Stimulated activated effector memory CD8-positive, alpha-beta T cell treated with anti-CD3 and anti-CD28 coated beads, Interleukin-12 subunit alpha, Interleukin-12 subunit beta, amount 100 ng/mL, for 72 hours (primary cell): Measurements from ENCODE around the gene CLIC1.

Experiments used
- ATAC-seq: fragments of 150-1000 bp; cut with Tn5 transposase; 2 replicates; pipeline ENCODE4 v1.10.0; 2021
- DNase-seq, 2 donors: peaks; one replicate each; pipeline ENCODE4 v3.0.0; 2021 to 2022; ENCODE audit warnings: low spot score in 2 of 2
- H3K27ac Mint-ChIP-seq: one replicate; pipeline ENCODE4 v1.8.0; 2022; ENCODE audit warnings: mild to moderate bottlenecking, mixed read lengths
- H3K36me3 Mint-ChIP-seq: one replicate; pipeline ENCODE4 v1.8.0; 2022; ENCODE audit warnings: mild to moderate bottlenecking, mixed read lengths
- H3K4me1 Mint-ChIP-seq: one replicate; pipeline ENCODE4 v1.8.0; 2022; ENCODE audit warnings: mixed read lengths
- H3K4me3 Mint-ChIP-seq: one replicate; pipeline ENCODE4 v1.8.0; 2022; ENCODE audit warnings: mild to moderate bottlenecking, mixed read lengths
- H3K9me3 Mint-ChIP-seq: one replicate; pipeline ENCODE4 v1.8.0; 2022; ENCODE audit warnings: mixed read lengths

CLIC1 gene

DNA sequence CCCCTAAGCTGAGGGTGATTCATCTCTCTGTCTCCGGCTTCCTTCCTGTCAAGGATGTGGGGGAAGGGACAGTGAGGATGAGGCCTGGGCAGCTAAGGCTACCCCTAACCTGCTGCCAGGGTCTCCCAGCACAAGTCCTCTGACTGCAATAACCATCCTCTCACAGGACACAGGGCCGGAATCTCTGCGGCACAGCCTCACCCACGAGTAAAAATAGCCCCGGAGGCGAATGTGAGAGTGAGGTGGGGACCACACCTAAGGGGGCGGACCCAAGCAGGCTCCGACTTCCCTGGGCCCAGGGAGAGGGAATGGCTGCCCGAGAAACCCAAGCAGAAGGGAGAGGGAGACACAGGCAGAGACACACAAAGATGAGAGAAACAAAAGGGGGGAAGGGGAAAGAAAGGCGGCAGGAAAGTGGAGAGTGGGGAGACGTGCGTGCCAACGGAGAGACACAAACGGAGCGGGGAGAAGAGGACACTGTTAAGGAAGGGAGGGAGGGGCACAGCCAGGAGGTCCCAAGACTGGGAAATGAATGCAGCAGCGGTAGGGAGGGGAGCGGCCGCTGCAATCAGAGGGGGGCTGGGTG lies 1.4 kb downstream of the CLIC1 start:
- Mint-ChIP-seq H3K9me3 (no peaks in the 10 kb centered on the region), H3K4me1 (peaks cover 67% of the 10 kb centered on the region), H3K27ac (peak overlapping the region; percentile 92), H3K36me3 (peaks cover 72% of the 10 kb centered on the region), H3K4me3 (peak overlapping the region; percentile 84)
- ATAC-seq = peak; percentile 66
- DNase-seq = peak; percentile 48 to 80

DNA sequence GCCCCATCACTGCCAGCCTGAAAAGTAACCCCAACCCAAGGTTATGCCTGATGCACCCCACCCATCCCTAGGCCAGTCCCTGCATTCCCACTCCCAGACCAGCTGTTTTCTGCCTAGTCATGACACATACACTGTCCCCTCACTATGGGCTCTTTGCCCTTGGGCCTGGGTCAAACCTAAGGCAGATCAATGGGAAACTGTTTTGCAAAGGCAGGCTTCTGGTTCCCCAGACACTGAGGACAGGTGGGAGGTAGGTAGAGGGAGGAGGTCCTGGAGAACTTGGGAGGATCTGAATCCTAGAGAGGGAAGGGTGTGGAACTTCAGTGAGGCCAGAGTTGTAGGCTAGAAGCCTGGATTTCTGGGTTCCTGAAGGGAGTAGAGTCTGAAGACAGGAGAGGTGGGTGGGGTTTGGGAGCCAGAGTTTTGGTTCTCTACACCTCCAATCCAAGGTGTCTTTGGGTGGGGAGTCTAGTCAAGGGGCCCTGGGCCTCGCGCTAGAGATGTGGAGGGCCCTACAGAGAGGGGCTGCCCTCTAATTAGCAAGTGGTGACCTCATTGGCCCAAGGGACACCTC lies 2.0 kb downstream of the CLIC1 start:
- no peak for DNase-seq

GRCh38 chr6:31733734-31734133 lies 2.6 kb downstream of the CLIC1 start:
- Mint-ChIP-seq H3K9me3 (no peaks in the 10 kb centered on the region), H3K4me3 (peak overlapping the region; percentile 84), H3K27ac (peak overlapping the region; percentile 92), H3K36me3 (peaks cover 77% of the 10 kb centered on the region), H3K4me1 (peaks cover 67% of the 10 kb centered on the region)
- no peak for ATAC-seq
- DNase-seq = no peak

More for the DNA sequence above, 2.0 kb downstream of the CLIC1 start:
- Mint-ChIP-seq H3K4me1 (peaks cover 67% of the 10 kb centered on the region), H3K9me3 (no peaks in the 10 kb centered on the region), H3K36me3 (peaks cover 72% of the 10 kb centered on the region), H3K4me3 (peak overlapping the region; percentile 84), H3K27ac (peak overlapping the region; percentile 92)
- ATAC-seq = no peak

- Mint-ChIP-seq H3K36me3 (peaks cover 82% of the 10 kb centered on the region), H3K4me3 (no peak overlapping the region), H3K4me1 (peaks cover 64% of the 10 kb centered on the region), H3K9me3 (no peaks in the 10 kb centered on the region), H3K27ac (no peak overlapping the region)
- DNase-seq (no peak), ATAC-seq (no peak)
Measured at GRCh38 chr6:31732029-31732428, 4.3 kb downstream of the CLIC1 start.

DNA sequence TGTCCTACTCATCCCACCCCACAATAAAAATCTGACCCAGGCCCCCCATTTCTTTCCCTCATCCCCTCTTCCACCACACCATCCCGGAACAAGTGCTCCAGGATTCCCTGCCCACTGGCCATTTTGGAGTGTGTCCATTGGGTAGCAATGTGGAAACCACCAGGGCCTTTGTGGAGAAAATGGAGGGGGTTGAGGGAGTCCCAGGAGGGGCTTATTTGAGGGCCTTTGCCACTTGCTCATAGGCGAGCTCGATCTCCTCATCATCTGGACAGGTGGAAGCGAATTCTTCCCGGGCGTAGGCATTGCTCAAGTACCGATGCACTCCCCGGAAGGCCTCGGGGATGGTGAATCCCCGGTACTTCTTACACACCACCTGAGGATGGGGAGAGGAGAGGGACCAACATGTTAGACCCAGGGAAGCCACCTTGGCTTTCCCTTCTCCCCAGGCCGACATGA lies 5.7 kb downstream of the CLIC1 start:
- peaks cover 71% of the 10 kb centered on the region for H3K4me1 Mint-ChIP-seq
- DNase-seq = no peak
- H3K9me3 Mint-ChIP-seq = no peaks in the 10 kb centered on the region
- peaks cover 74% of the 10 kb centered on the region for H3K36me3 Mint-ChIP-seq
- H3K27ac Mint-ChIP-seq = peak overlapping the region; percentile 91
- peak overlapping the region; percentile 87 for H3K4me3 Mint-ChIP-seq
- no peak for ATAC-seq

- peaks cover 74% of the 10 kb centered on the region for H3K4me1 Mint-ChIP-seq
- DNase-seq (peak; percentile 64 to 89), ATAC-seq (peak; percentile 68)
- peak overlapping the region; percentile 91 for H3K27ac Mint-ChIP-seq
- H3K36me3 Mint-ChIP-seq = peaks cover 69% of the 10 kb centered on the region
- H3K9me3 Mint-ChIP-seq = no peaks in the 10 kb centered on the region
- H3K4me3 Mint-ChIP-seq = peak overlapping the region; percentile 87
Measured at GRCh38 chr6:31729979-31730630, 6.2 kb downstream of the CLIC1 start.

GRCh38 chr6:31729515-31729978 lies 6.8 kb downstream of the CLIC1 start:
- peaks cover 71% of the 10 kb centered on the region for H3K4me1 Mint-ChIP-seq
- peak; percentile 81 for ATAC-seq
- H3K9me3 Mint-ChIP-seq = no peaks in the 10 kb centered on the region
- H3K27ac Mint-ChIP-seq = peak overlapping the region; percentile 91
- DNase-seq = peak; percentile 67 to 91
- H3K36me3 Mint-ChIP-seq = peaks cover 63% of the 10 kb centered on the region
- H3K4me3 Mint-ChIP-seq = peak overlapping the region; percentile 87

GRCh38 chr6:31728767-31729514 lies 7.4 kb downstream of the CLIC1 start, which contains the start of gene DDAH2:
Gene DDAH2 (minus strand): TSS chr6:31729299. CDS start chr6:31729161, 138 bp downstream.
- Mint-ChIP-seq H3K27ac (peak within 1 kb of the TSS; percentile 91), H3K36me3 (peaks cover 57% of the 10 kb centered on the region), H3K4me3 (peak within 1 kb of the TSS; percentile 87), H3K9me3 (no peaks in the 10 kb centered on the region), H3K4me1 (peaks cover 67% of the 10 kb centered on the region)
- no peak for DNase-seq
- ATAC-seq = peak; percentile 43

DNA sequence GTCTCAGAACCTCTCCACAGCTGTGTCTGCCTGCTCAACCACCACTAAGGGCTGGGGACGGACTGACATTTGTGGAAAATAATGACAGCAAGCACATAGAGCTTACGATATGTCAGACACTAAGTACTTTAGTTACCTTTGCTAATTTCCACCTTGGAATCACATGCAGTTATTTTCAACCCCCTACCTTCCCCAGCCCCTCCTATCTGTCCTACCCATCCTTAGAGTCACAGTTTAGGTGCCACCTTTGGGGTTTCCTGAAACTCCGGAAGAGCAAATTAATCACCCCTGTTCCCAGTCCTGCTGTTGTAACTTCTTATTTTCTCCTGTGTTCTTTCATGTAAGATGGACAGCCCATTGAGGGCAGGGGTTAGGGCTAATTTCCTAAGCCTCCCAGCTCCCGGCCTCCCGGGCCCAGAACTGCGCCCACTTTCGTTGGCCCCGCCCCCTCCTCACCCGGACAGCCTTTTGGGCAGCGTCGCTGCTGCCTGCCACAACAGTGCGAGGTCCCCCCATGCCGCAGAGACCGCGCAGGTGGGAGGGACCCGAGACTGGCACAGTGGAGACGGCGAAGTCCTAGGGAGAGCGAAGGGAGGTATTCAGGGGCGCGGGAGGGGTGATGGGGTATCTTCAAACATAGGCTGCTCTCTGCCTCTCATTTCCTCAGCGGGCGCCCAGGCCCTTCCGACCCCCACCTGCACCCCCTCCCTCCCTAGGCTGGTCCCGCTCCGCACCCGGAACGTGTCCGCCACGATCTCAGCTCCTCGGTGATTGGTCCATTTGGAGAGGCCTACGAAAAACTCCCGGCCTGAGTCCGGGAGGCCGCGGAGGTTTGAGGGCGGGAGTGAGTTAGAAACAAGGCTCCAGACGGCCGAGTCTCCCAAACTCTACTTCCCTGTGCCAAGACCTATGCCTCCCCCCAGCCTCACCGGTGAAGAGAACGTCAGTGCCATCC lies 8.3 kb downstream of the CLIC1 start:
- Mint-ChIP-seq H3K27ac (peak overlapping the region; percentile 91), H3K4me3 (peak overlapping the region; percentile 87), H3K9me3 (no peaks in the 10 kb centered on the region), H3K4me1 (peaks cover 61% of the 10 kb centered on the region), H3K36me3 (peaks cover 55% of the 10 kb centered on the region)
- ATAC-seq = no peak
- DNase-seq = no peak

DNA sequence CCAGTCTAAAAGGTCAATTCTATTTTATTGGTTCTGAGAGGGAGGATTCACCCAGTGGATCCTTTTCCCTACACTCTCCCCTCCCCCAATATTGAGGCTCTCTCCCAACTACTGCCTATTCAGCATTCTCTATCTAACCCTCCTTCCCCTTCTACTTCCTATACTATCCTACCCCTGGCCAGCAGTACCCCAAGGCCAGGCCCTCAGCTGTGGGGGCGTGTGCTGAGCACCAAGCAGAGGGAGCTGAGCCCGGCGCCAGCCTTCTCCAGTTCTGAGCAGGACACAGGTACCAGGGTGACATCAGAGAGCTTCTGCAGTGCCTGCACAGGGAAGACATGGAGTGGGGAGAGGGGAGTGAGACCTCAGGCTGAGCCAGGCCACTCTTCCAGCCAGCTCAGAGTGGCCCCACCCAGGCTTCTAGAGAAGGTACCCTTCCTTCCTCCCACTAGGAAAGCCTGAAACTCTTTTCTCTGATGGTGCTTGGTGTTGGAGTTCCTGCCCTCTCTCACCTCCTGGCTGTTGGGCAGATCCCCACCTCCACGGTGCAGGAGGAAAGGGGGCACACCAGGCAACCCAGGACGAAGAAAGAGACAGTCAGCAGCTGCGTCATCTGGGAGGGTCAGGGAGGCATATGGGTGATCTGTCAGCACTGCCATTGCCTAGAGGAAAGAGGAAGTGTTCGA lies 9.2 kb downstream of the CLIC1 start:
- Mint-ChIP-seq H3K9me3 (no peaks in the 10 kb centered on the region), H3K27ac (peak overlapping the region; percentile 91), H3K4me3 (peak overlapping the region; percentile 87), H3K4me1 (peaks cover 60% of the 10 kb centered on the region), H3K36me3 (peaks cover 47% of the 10 kb centered on the region)
- ATAC-seq (peak; percentile 19), DNase-seq (no peak)

DNA sequence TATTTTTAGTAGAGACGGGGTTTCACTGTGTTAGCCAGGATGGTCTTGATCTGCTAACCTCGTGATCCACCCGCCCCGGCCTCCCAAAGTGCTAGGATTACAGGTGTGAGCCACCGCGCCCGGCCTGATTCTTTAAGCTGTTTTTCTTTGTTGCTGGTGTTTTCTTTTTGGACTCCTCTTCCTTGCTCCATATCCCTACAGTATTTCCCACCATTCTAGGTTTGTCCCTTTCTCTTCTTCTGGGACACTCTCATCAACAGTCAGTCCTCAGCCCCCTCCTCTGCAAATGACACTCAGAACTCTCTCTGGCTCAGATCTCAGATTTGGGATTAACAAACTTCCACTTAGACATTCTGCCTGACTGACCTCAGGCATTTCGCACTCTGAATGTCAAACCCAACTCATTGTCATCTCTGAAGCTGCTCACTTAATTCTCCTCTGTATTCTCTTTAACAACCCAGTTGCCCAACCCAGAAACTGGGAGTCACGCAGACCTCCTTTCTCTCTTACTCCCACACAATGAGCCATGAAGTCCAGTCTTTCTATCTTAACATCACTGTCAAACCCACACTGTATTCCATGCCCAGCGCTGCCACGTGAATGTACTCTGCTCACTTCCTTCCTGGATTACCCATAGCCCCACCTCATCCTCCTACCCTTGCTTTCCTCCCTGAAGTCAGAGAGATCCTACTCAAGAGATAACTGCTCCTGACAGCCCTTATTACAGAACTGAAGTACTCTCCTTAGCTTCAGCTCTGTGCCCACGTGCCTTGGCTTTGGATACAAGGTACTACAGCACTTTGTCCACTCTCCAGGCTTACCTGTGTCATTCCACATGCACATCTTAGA lies 10.6 kb downstream of the CLIC1 start:
- Mint-ChIP-seq H3K36me3 (peaks cover 33% of the 10 kb centered on the region), H3K4me1 (peaks cover 56% of the 10 kb centered on the region), H3K27ac (peak overlapping the region; percentile 91), H3K4me3 (no peak overlapping the region), H3K9me3 (no peaks in the 10 kb centered on the region)
- DNase-seq (no peak), ATAC-seq (no peak)

GRCh38 chr6:31723980-31724691 lies 12.2 kb downstream of the CLIC1 start:
- Mint-ChIP-seq H3K36me3 (peaks cover 17% of the 10 kb centered on the region), H3K4me1 (peaks cover 40% of the 10 kb centered on the region), H3K9me3 (no peaks in the 10 kb centered on the region), H3K4me3 (no peak overlapping the region), H3K27ac (peak overlapping the region; percentile 42)
- ATAC-seq = no peak
- DNase-seq = no peak
